Endothelial cell of umbilical vein (primary cell): ENCODE results near the gene DHX16. TPM values are rescaled to one million over a fixed set of nuclear protein-coding genes. Genes with fewer than 3 reads are reported as not detected.

Experiments used
- BruUV-seq: library from RNA; stranded (reverse); fragments of 400-500 nt; replicated peaks from 2 replicates; lab custom pipeline; 2021; lab: Mats Ljungman, UMichigan
- CTCF ChIA-PET: fragments of 300-600, 350-600 bp; sonication (Branson Sonifier 250); formaldehyde crosslinking; loops from one replicate; lab custom pipeline; 2021; ENCODE audit warnings: antibody characterized with exemption, inconsistent platforms; lab: Charles Lee
- POLR2A ChIA-PET: fragments of 300-600, 350-600 bp; sonication (Branson Sonifier 250); formaldehyde crosslinking; loops from one replicate; lab custom pipeline; 2021; ENCODE audit warnings: antibody characterized with exemption, inconsistent platforms; lab: Charles Lee
- DNase-seq: peaks from one replicate; pipeline ENCODE4 v3.0.0-alpha.2; 2011; ENCODE audit warnings: low read depth, low spot score
- FAIRE-seq: peaks from 2 replicates; lab custom pipeline; 2011; peaks lifted over from hg19 to GRCh38; lab: Jason Lieb, UNC
- H2AFZ ChIP-seq: 2 replicates; pipeline ENCODE4 v1.6.0; 2012; ENCODE audit warnings: low read depth, low read length, control low read depth, inconsistent platforms
- H3K27ac ChIP-seq: 2 replicates; pipeline ENCODE4 v1.5.1; 2011; ENCODE audit warnings: low read depth, mild to moderate bottlenecking, control low read depth, low read length, moderate library complexity; ENCODE audit not compliant: insufficient read depth
- H3K27me3 ChIP-seq, 2 experiments: 2 replicates each; pipeline versions ENCODE4 v1.6.0 to v1.6.1; 2011; ENCODE audit warnings: low read length in 2 of 2, mixed read lengths in 1 of 2; ENCODE audit not compliant: control insufficient read depth in 2 of 2, insufficient read depth in 2 of 2
- H3K36me3 ChIP-seq, 2 experiments: 2 replicates in 1 of 2; 3 replicates in 1 of 2; pipeline ENCODE4 v1.5.1; 2011; ENCODE audit warnings: low read length in 2 of 2, mild to moderate bottlenecking in 1 of 2, moderate library complexity in 1 of 2; ENCODE audit not compliant: control insufficient read depth in 2 of 2, insufficient read depth in 2 of 2; ENCODE audit errors: extremely low read depth in 1 of 2
- H3K4me1 ChIP-seq: 3 replicates; pipeline ENCODE4 v1.5.1; 2011; ENCODE audit warnings: mild to moderate bottlenecking, low read length; ENCODE audit not compliant: control insufficient read depth, insufficient read depth; ENCODE audit errors: extremely low read depth
- H3K4me2 ChIP-seq: 2 replicates; pipeline ENCODE4 v1.6.1; 2011; ENCODE audit warnings: low read length, control low read depth, mixed read lengths; ENCODE audit not compliant: insufficient read depth
- H3K4me3 ChIP-seq, 3 experiments: fragments of 200-600 bp in 1 of 3; sonication (generic), shearing (Covaris generic) in 1 of 3; replicated peaks in 1 of 3; 2 replicates each; pipeline ENCODE4 v1.5.1; 2011 to 2016; ENCODE audit warnings: control low read depth in 3 of 3, low read length in 3 of 3, mild to moderate bottlenecking in 2 of 3, inconsistent platforms in 1 of 3, low read depth in 1 of 3, moderate library complexity in 1 of 3; ENCODE audit not compliant: insufficient read depth in 1 of 3
- H3K79me2 ChIP-seq: 2 replicates; pipeline ENCODE4 v1.6.0; 2012; ENCODE audit warnings: low read length, inconsistent platforms; ENCODE audit not compliant: control insufficient read depth, insufficient read depth
- H3K9ac ChIP-seq: replicated peaks from 2 replicates; pipeline ENCODE3; 2011; ENCODE audit warnings: low read length, control low read depth; ENCODE audit not compliant: insufficient read depth; ENCODE audit errors: extremely low read depth
- H3K9me1 ChIP-seq: replicated peaks from 3 replicates; pipeline ENCODE4 v1.6.0; 2011; ENCODE audit warnings: mild to moderate bottlenecking, low read length; ENCODE audit not compliant: control insufficient read depth, insufficient read depth; ENCODE audit errors: extremely low read depth
- H3K9me3 ChIP-seq: replicated peaks from 2 replicates; pipeline ENCODE4 v1.5.1; 2012; ENCODE audit warnings: low read length, inconsistent platforms; ENCODE audit not compliant: control insufficient read depth, insufficient read depth
- H4K20me1 ChIP-seq: replicated peaks from 2 replicates; pipeline ENCODE3; 2011; ENCODE audit warnings: mild to moderate bottlenecking, low read length; ENCODE audit not compliant: control insufficient read depth, insufficient read depth; ENCODE audit errors: extremely low read depth
- CTCF ChIP-seq, 2 donors: IDR thresholded peaks; 1 replicate in 1 of 2; 2 replicates in 1 of 2; pipeline ENCODE4 v1.5.1; 2011; ENCODE audit warnings: low read length in 2 of 2, mild to moderate bottlenecking in 2 of 2, moderate library complexity in 2 of 2, control low read depth in 1 of 2, inconsistent platforms in 1 of 2, low read depth in 1 of 2; ENCODE audit not compliant: insufficient read depth in 1 of 2; ENCODE audit errors: extremely low read depth in 1 of 2
- EZH2 ChIP-seq: IDR thresholded peaks from 2 replicates; pipeline ENCODE4 v1.6.1; 2012; ENCODE audit warnings: borderline replicate concordance, low read depth, mild to moderate bottlenecking, moderate library complexity, low read length, inconsistent platforms; ENCODE audit not compliant: severe bottlenecking
- FOS ChIP-seq: IDR thresholded peaks from 2 replicates; pipeline ENCODE4 v1.6.1; 2011; ENCODE audit warnings: mild to moderate bottlenecking, low read length, moderate library complexity, borderline replicate concordance; ENCODE audit not compliant: insufficient read depth
- GATA2 ChIP-seq: IDR thresholded peaks from 2 replicates; pipeline ENCODE4 v1.7.0; 2011; ENCODE audit warnings: low read depth, mild to moderate bottlenecking, moderate library complexity, mixed read lengths, low read length; ENCODE audit not compliant: insufficient read length, insufficient read depth
- JUN ChIP-seq: IDR thresholded peaks from 2 replicates; pipeline ENCODE4 v1.6.1; 2011; ENCODE audit warnings: borderline replicate concordance, low read depth; ENCODE audit not compliant: insufficient read length, insufficient read depth
- MAX ChIP-seq: IDR thresholded peaks from 2 replicates; pipeline ENCODE4 v1.6.1; 2011; ENCODE audit not compliant: insufficient read depth, insufficient read length
- MYC ChIP-seq: IDR thresholded peaks from one replicate; pipeline ENCODE4 v1.6.1; 2011; ENCODE audit warnings: mild to moderate bottlenecking, low read depth, low read length
- POLR2A ChIP-seq: IDR thresholded peaks from 2 replicates; pipeline ENCODE4 v1.6.1; 2012; ENCODE audit warnings: low read depth, mild to moderate bottlenecking, control low read depth, low read length
- POLR2AphosphoS5 ChIP-seq: IDR thresholded peaks from 2 replicates; pipeline ENCODE4 v1.6.1; 2012; ENCODE audit warnings: low read depth, mild to moderate bottlenecking, control low read depth, low read length, moderate library complexity; ENCODE audit not compliant: insufficient read depth
- dilution Hi-C: fragments of 300-500 bp; cut with MboI; formaldehyde crosslinking; loops from one replicate; pipeline ENCODE4 v1.15.0; 2019; ENCODE audit warnings: low sequenced_read_pairs; ENCODE audit not compliant: extremely low pct_ligation_motif_present
- intact Hi-C: fragments of 100-400 bp; cut with micrococcal nuclease; formaldehyde crosslinking; loops from one replicate; pipeline ENCODE4 v1.10.0; 2022
- polyA plus RNA-seq, 4 experiments: library from polyadenylated mRNA; depleted of rRNA in 3 of 4; stranded (reverse) in 3 of 4; unstranded in 1 of 4; fragments of >200 nt; gene quantifications; 2 replicates each; pipeline versions ENCODE4 v1.2.1 to v1.2.3, GENCODE V29; 2011 to 2012; ENCODE audit warnings: missing spikeins in 1 of 4
- total RNA-seq: library from RNA; stranded (reverse); gene quantifications from 2 replicates; pipeline ENCODE4 v1.2.3, GENCODE V29; 2021

The DHX16 gene
- total and polyA plus RNA-seq, 2 donors (not counting 3 experiments of a cell fraction or from before 2014, with no cell fraction given): 38.2 to 66.5 TPM

GRCh38 chr6:30683183-30683979 is 10.6 kb upstream of the DHX16 start:
- peak overlapping the region; percentile 81 to 93 (median 87) for H3K4me3 ChIP-seq
- peaks cover 3 to 4% of the 10 kb centered on the region in 2 experiments for H3K36me3 ChIP-seq
- peak; percentile 39 for DNase-seq
- H3K9me1 ChIP-seq: no peaks in the 10 kb centered on the region
- peaks cover 43% of the 10 kb centered on the region for H3K4me1 ChIP-seq
- no peaks in the 10 kb centered on the region for H4K20me1 ChIP-seq
- H3K9ac ChIP-seq: peak overlapping the region; percentile 91
- no peak for FAIRE-seq
- TF ChIP-seq GATA2 (no peak), EZH2 (no peak), POLR2AphosphoS5 (no peak), MYC (no peak), FOS (no peak), POLR2A (no peak), CTCF (IDR thresholded peaks at IDR 0.05; ENCODE audit: extremely low read depth in 1 of 2, insufficient read depth in 1 of 2, low read depth in 1 of 2, low read length in 2 of 2) (no peak), JUN (no peak), MAX (no peak)
- H3K27ac ChIP-seq: peak overlapping the region; percentile 94
- peaks cover 90% of the 10 kb centered on the region for H3K79me2 ChIP-seq
- ChIA-PET CTCF (interaction anchor here (1.1 to 6.6 kb wide), 7 partner anchors 10 to 404 kb away, joined by 4 to 296 read pairs (median 13); partner anchors contain the start of genes DHX16, MDC1 and TUBB), POLR2A (interaction anchor here (3.5 kb wide), 1 partner anchor 35 kb away, joined by 18 read pairs; the partner anchor contains the start of gene MDC1)
- no TSS peak for BruUV-seq
- peak overlapping the region; percentile 85 for H3K4me2 ChIP-seq
- H2AFZ ChIP-seq: no peak overlapping the region
- H3K27me3 ChIP-seq: no peaks in the 10 kb centered on the region
- no peaks in the 10 kb centered on the region for H3K9me3 ChIP-seq
- dilution Hi-C loops (no loop called here), intact Hi-C loops (loop anchor here (2.0 kb wide), 1 partner anchor 403 kb away; no protein-coding TSS in a partner anchor)
